Ovary (tissue), 3 donors: ENCODE measurements around the gene AMMECR1L.

Source experiments
- CTCF ChIP-seq, 3 donors: fragments of 450-650 bp in 2 of 3; fragments of 200-600 bp in 1 of 3; IDR thresholded peaks; one replicate each; pipeline versions ENCODE4 v1.5.1 to v1.8.0; 2016 to 2022; ENCODE audit warnings: antibody characterized with exemption in 3 of 3, mild to moderate bottlenecking in 1 of 3
- POLR2A ChIP-seq: fragments of 450-650 bp; IDR thresholded peaks from one replicate; pipeline ENCODE4 v1.6.1; 2017; ENCODE audit warnings: antibody characterized with exemption, mild to moderate bottlenecking, moderate library complexity
- donor health status: DM: no; HTN: no; CAD: no.

GRCh38 chr2:127887082-127887775 lies 1.5 kb upstream of the AMMECR1L start:
- TF ChIP-seq CTCF (IDR thresholded peaks at IDR 0.05) (no peak), POLR2A (no peak)
